Retinal pigment epithelial cell (primary cell): ENCODE data around the gene SPATA13.

Experiments
- DNase-seq: peaks from one replicate; pipeline ENCODE4 v3.0.0-alpha.2; 2010; ENCODE audit warnings: low read depth
- H3K4me3 ChIP-seq: 2 replicates; pipeline ENCODE4 v1.5.1; 2011; ENCODE audit warnings: mild to moderate bottlenecking, low read length, control low read depth, moderate library complexity
- TF ChIP-seq, protein P1 (sequence below): conservative IDR thresholded peaks from 2 replicates; pipeline ENCODE4 v1.5.1; 2011; ENCODE audit warnings: low read depth, low read length, control low read depth, inconsistent platforms

The SPATA13 gene

DNA sequence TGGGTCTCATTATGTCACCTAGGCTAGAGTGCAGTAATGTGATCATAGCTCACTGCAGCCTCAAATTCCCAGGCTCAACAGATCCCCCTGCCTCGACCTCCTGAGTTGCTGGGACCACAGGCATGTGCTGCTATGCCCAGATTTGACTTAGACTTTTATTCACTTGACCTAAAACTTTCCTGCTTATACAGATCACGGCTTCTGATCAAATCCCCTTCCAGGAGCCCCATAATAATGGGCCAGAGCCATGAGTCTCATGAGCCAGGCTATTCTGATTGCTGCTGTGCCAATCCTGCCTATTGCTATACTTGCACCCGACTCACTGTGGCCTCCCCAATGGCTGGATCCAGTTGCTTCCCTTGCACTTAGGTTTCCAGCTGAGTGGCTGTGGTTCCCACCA is 190.9 kb downstream of the SPATA13 start:
- no peak overlapping the region for H3K4me3 ChIP-seq
- no peak for DNase-seq
- TF ChIP-seq, protein P1, sequence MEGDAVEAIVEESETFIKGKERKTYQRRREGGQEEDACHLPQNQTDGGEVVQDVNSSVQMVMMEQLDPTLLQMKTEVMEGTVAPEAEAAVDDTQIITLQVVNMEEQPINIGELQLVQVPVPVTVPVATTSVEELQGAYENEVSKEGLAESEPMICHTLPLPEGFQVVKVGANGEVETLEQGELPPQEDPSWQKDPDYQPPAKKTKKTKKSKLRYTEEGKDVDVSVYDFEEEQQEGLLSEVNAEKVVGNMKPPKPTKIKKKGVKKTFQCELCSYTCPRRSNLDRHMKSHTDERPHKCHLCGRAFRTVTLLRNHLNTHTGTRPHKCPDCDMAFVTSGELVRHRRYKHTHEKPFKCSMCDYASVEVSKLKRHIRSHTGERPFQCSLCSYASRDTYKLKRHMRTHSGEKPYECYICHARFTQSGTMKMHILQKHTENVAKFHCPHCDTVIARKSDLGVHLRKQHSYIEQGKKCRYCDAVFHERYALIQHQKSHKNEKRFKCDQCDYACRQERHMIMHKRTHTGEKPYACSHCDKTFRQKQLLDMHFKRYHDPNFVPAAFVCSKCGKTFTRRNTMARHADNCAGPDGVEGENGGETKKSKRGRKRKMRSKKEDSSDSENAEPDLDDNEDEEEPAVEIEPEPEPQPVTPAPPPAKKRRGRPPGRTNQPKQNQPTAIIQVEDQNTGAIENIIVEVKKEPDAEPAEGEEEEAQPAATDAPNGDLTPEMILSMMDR, result no peak

DNA sequence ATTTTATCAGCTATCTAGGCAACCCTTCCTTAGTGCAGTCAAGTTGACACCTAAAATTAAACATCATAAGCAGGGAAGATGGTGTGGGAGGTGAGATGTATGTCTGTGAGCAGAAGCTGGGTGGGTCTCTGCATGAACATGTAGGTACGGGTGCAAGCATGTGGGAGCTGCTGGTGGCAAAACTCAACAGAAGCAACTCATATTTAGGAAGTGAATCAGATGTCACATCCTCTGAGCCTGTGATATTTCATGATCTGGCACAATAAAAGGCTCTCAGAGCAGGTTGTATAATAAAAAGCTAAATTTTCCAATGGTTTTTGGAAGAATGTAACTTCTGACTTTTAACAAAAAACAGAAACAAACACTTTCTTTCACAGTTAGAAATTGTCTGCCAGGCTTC is 193.2 kb downstream of the SPATA13 start:
- no peak overlapping the region for H3K4me3 ChIP-seq
- no peak for DNase-seq
- TF ChIP-seq, protein P1, result no peak

DNA sequence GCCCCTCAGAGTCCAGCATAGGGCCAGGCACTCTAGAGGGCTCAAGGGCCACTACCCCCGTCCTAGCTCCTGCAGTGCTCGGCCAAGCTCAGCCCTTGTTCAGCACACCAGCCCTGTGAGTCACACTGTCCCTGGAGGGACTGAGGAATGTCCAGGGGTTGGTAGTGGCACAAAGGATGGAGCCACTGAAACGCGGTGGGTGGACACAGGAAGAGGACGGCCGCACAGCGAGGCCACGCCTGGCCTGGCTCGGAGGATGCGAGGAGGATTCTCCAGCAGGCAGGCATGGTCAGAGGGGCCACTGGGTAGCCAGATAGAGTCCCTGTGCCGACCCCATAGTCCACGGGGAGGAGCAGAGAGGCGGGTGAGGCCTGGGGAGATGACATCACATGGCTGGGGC is 194.6 kb downstream of the SPATA13 start:
- DNase-seq, result no peak
- no peak overlapping the region for H3K4me3 ChIP-seq
- TF ChIP-seq, protein P1, result no peak

DNA sequence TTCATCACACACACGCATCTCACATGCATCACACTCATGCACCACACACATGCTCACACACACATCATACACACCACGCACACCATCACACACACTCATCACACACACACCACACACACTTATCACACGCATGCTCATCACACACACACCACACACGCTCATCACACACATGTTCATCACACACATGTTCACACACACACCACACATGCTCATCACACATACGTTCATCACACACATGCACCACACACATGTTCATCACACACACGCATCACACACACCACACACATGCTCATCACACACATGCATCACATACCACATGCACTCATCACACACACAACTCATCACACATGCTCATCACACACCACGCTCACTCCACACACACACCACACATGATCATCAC is 195.8 kb downstream of the SPATA13 start:
- no peak overlapping the region for H3K4me3 ChIP-seq
- no peak for DNase-seq
- TF ChIP-seq, protein P1, result no peak
